ENCODE data around the gene GJB3. TPM values are rescaled to one million over a fixed set of nuclear protein-coding genes. Genes with fewer than 3 reads are reported as not detected.
"Not testable (repeated sequence)": the region's sequence is repeated elsewhere in the genome, so short reads cannot be mapped to it uniquely, and the experiment has no call there.

GJB3 gene
- not detected for polyA plus RNA-seq

DNA sequence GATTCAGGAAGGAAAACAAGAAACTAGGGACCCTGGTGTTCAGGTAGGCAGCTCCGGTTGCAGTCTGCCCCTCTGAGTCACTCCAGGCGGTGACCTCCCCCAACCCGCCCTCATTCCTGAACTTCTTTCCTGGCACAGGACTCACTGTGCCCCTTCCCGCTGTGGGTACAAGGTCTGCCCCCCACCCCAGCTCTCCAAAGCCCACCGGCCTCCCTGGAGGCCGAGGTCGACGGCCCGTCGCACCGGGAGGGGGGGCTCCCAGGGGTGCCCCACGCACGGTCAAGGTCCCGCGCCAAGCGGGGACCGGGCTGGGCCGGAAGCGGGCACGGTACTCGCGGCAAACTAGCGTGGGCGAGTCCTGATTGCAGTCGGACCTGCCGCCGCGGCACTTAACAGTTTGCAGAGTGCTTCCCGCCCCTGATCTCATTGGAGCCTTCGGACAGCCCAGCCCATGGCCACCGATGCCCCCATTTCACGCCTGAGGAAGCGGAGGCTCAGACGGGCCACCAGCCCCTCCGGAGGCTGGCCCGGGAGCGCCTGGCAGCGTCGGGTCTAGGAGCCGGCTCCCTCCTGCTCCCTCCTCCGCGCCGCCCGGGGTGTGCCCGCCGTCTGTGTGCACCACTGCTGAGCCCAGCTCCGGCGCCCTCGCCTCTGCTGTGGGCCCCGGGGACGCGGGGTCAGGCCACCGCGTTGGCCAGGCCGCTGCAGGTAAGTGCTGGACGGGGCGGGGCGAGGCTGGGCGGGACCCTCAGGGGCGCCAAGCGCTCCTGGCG is at the start of gene GJB3:
Gene GJB3 (plus strand): TSS at position 144 of the 773 bp plus-strand sequence. CDS start 3,549 bp downstream, outside the sequence.
- H3K9me3 Mint-ChIP-seq, result no peaks in the 10 kb centered on the region
- H3K4me1 Mint-ChIP-seq, result peaks cover 0 to 1% of the 10 kb centered on the region in 2 donors
- peak within 1 kb of the TSS in 1 of 5 donors; percentile 4 for H3K4me3 Mint-ChIP-seq
- H3K36me3 Mint-ChIP-seq, result no peaks in the 10 kb centered on the region
- no peak for DNase-seq
- no peak within 1 kb of the TSS for H3K27ac Mint-ChIP-seq
- peaks cover 4 to 25% (median 9%) of the 10 kb centered on the region in 3 donors for H3K27me3 Mint-ChIP-seq (ENCODE audit: low read depth in 3 of 3)

DNA sequence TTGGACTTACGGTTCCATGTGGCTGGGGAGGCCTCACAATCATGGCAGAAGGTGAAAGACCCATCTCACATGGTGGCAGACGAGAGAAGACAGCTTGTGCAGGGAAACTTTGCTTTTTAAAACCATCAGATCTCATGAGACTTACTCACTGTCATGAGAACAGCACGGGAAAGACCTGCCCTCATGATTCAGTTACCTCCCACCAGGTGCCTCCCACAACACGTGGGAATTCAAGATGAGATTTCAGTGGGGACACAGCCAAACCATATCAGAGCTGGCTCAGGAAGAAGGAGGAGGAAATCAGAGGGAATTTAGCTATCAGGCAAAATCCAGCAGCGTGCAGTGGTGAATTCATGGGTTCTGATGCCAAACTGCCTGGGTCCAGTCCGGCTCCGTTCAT is 48.2 kb upstream of the GJB3 start:
- H3K27ac Mint-ChIP-seq; H3K27me3 Mint-ChIP-seq (ENCODE audit: low read depth in 3 of 3); H3K9me3 Mint-ChIP-seq; H3K4me3 Mint-ChIP-seq; H3K36me3 Mint-ChIP-seq; H3K4me1 Mint-ChIP-seq; DNase-seq: not testable (repeated sequence)

- peaks cover 0 to 5% (median 0%) of the 10 kb centered on the region in 3 donors for H3K27me3 Mint-ChIP-seq (ENCODE audit: low read depth in 3 of 3)
- no peaks in the 10 kb centered on the region for H3K4me1 Mint-ChIP-seq
- no peak overlapping the region for H3K27ac Mint-ChIP-seq
- no peaks in the 10 kb centered on the region for H3K36me3 Mint-ChIP-seq
- no peak for DNase-seq
- H3K4me3 Mint-ChIP-seq, result no peak overlapping the region
- no peaks in the 10 kb centered on the region for H3K9me3 Mint-ChIP-seq
These were observed 44.3 kb upstream of the GJB3 start for GRCh38 chr1:34736692-34737091.

DNA sequence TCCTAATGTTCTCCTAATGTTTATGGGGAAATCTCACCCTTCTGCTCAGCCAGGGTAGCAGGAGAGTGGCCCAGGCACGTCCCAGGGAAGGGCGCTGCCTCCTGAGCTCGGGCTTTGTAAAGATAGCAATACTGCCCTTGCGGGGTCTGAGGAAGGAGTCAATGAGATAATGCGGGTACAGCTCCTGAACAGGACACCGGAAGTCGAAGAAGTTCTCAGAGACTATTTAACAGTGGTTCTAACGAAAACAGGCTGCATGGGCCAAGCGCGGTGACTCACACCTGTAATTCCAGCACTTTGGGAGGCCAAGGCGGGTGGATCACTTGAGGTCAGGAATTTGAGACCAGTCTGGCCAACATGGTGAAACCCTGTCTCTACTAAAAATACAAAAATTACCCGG is 43.8 kb upstream of the GJB3 start:
- H3K36me3 Mint-ChIP-seq; H3K27me3 Mint-ChIP-seq (ENCODE audit: low read depth in 3 of 3); H3K9me3 Mint-ChIP-seq; H3K4me1 Mint-ChIP-seq; DNase-seq; H3K4me3 Mint-ChIP-seq; H3K27ac Mint-ChIP-seq: not testable (repeated sequence)

DNA sequence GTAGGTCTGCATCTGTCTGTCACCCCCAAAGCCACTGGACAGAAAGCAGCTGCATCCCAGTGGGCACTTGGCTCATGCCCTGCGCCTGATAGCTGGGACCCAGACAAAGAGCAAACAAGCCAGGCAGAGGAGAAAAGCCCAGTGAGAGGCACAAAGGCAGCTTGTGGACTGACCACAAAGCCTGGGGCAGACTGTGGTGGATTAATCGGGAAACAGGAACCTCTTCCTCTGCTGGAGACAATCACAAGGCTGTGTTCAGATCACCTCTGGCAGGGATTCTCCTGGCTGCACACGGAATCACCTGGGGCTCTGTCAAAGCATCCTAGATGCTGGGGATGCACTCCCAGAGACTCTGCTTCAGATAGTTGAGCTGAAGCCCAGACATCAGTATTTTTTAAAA is 41.4 kb upstream of the GJB3 start:
- no peaks in the 10 kb centered on the region for H3K36me3 Mint-ChIP-seq

DNA sequence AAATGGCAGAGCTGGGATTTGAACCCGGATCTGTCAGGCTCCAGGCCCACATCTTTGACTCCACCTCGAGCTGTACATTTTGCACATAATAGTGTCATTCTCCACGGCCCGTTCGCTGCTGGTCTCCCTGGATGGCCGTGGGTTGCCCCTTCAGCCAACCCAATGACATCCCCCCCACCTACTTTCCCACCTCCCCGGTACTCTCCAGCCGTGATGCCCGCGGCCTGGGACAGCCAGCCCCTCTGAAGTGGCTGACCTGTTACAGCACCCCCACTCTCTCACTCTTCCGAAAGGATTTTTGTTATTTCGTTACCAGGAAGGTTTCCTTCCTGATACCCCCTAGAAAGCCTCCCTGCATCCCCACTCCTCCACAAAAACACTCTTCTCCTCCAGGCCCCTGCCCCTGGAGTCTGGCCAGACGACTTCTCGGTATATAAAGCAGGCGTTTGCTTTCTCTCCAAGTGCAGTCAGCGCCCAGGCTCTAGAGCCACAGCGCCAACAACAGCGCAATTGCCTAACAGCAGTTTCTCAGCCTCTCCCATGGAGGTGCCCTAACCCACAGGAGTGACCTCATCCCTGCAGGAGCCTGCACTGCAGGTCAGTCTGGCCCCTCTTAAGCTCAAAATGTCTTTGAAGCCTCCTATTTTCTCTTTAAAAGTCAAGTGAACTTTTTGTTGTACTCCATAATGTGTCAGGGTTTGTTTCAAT is 40.7 kb upstream of the GJB3 start:
- peaks cover 0 to 5% (median 3%) of the 10 kb centered on the region in 3 donors for H3K27me3 Mint-ChIP-seq (ENCODE audit: low read depth in 3 of 3)
- no peak overlapping the region for H3K27ac Mint-ChIP-seq
- DNase-seq, result no peak
- no peaks in the 10 kb centered on the region for H3K9me3 Mint-ChIP-seq
- peaks cover 0 to 2% of the 10 kb centered on the region in 2 donors for H3K4me1 Mint-ChIP-seq
- no peak overlapping the region for H3K4me3 Mint-ChIP-seq
- H3K36me3 Mint-ChIP-seq, result no peaks in the 10 kb centered on the region

More for the DNA sequence above, 41.4 kb upstream of the GJB3 start:
- Mint-ChIP-seq H3K4me3 (no peak overlapping the region), H3K27me3 (ENCODE audit: low read depth in 3 of 3) (peaks cover 0 to 5% (median 2%) of the 10 kb centered on the region in 3 donors), H3K27ac (no peak overlapping the region), H3K9me3 (no peaks in the 10 kb centered on the region), H3K4me1 (peaks cover 0 to 2% of the 10 kb centered on the region in 2 donors)
- no peak for DNase-seq

DNA sequence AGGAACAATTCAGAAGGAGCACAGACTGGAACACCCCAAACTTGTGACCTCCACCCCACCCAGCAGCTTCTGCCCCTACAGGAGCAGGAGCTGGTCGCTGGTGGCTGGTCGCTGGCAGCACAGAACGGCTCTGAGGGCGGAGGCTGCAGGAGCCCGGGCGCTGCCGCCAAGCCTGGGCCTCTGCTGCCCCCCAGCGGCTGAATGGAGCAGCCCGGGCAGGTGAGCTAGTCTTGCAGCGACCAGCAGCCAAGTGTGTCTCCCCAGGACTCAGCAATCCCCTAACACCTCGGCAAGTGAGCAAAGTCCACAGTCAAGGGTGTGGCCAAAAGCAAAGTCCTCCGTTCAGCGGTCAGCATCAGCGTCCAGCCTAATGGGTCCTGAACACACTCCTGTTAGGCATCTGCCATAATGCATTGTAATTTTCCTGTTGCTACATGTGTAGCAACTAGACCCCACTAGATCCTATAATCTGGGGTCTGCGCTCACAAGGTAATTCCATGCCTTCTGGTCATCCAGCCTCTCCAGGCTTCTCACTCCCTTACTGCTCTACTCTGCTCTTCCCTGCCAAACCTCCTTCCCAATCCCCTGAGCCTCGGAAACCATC is 38.2 kb upstream of the GJB3 start:
- no peaks in the 10 kb centered on the region for H3K9me3 Mint-ChIP-seq
- no peak overlapping the region for H3K27ac Mint-ChIP-seq
- peaks cover 0 to 3% (median 0%) of the 10 kb centered on the region in 3 donors for H3K27me3 Mint-ChIP-seq (ENCODE audit: low read depth in 3 of 3)
- peak; percentile 44 to 59 (median 54) for DNase-seq
- H3K4me3 Mint-ChIP-seq, result no peak overlapping the region
- H3K4me1 Mint-ChIP-seq, result peaks cover 0 to 2% of the 10 kb centered on the region in 2 donors
- no peaks in the 10 kb centered on the region for H3K36me3 Mint-ChIP-seq

- H3K9me3 Mint-ChIP-seq, result no peaks in the 10 kb centered on the region
- DNase-seq, result no peak
- H3K27me3 Mint-ChIP-seq (ENCODE audit: low read depth in 3 of 3), result peaks cover 0 to 5% (median 0%) of the 10 kb centered on the region in 3 donors
- no peak overlapping the region for H3K4me3 Mint-ChIP-seq
- H3K36me3 Mint-ChIP-seq, result no peaks in the 10 kb centered on the region
- peaks cover 0 to 2% of the 10 kb centered on the region in 2 donors for H3K4me1 Mint-ChIP-seq
- H3K27ac Mint-ChIP-seq, result no peak overlapping the region
These were observed 37.2 kb upstream of the GJB3 start for GRCh38 chr1:34743775-34744174.

- no peak overlapping the region for H3K4me3 Mint-ChIP-seq
- peaks cover 0 to 2% of the 10 kb centered on the region in 2 donors for H3K4me1 Mint-ChIP-seq
- peaks cover 0 to 5% (median 2%) of the 10 kb centered on the region in 3 donors for H3K27me3 Mint-ChIP-seq (ENCODE audit: low read depth in 3 of 3)
- no peak for DNase-seq
- H3K36me3 Mint-ChIP-seq, result no peaks in the 10 kb centered on the region
- H3K9me3 Mint-ChIP-seq, result no peaks in the 10 kb centered on the region
- no peak overlapping the region for H3K27ac Mint-ChIP-seq
These were observed 36.2 kb upstream of the GJB3 start for GRCh38 chr1:34744851-34745250.

GRCh38 chr1:34745666-34746065 is 35.3 kb upstream of the GJB3 start:
- H3K36me3 Mint-ChIP-seq, result no peaks in the 10 kb centered on the region
- peaks cover 0 to 5% (median 2%) of the 10 kb centered on the region in 3 donors for H3K27me3 Mint-ChIP-seq (ENCODE audit: low read depth in 3 of 3)
- no peak overlapping the region for H3K27ac Mint-ChIP-seq
- peaks cover 0 to 2% of the 10 kb centered on the region in 2 donors for H3K4me1 Mint-ChIP-seq
- H3K4me3 Mint-ChIP-seq, result no peak overlapping the region
- H3K9me3 Mint-ChIP-seq, result no peaks in the 10 kb centered on the region
- DNase-seq, result no peak

GRCh38 chr1:34746101-34746500 is 34.9 kb upstream of the GJB3 start:
- Mint-ChIP-seq H3K27ac (no peak overlapping the region), H3K4me1 (peaks cover 0 to 2% of the 10 kb centered on the region in 2 donors), H3K9me3 (no peaks in the 10 kb centered on the region), H3K36me3 (no peaks in the 10 kb centered on the region), H3K27me3 (ENCODE audit: low read depth in 3 of 3) (peaks cover 0 to 5% (median 2%) of the 10 kb centered on the region in 3 donors), H3K4me3 (no peak overlapping the region)
- DNase-seq, result no peak

DNA sequence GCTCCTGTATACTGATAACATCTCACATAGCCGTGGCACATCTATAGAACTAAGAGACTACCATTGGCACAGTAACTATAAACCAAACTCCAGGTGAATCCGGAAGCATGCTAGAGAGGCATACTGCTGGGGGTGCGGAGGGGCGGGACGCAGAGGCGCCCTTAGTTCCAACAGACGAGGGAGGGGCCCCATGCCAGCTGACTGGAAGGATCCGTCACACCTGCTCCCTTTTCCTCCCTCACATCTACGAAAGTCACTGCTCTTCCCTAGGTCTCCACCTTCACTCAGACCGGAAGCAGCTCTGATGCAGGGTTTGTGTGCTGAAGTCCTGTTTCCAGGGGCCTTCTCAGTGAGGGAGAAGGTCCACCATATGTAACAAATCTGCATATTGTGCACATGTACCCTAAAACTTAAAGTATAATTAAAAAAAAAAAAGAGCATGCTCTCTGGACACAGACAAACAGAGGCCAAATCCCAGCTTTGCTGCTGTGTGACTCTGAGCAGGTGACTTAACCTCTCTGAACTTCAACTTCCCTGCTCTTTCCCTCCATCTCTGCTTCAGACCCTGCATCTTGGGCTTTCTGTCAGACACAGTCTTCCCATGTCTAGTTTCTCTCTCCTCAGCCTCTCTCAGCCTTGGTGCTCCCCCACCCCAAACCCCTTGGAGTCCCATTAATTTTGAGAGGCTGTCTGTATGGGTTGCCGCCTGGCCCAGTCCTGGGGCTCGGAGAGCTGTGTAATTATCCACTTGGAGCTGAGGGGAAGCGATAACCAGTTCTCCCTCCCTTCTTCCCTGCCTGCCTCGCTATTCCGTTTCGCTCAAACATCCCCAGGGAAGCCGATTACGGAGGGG is 34.0 kb upstream of the GJB3 start:
- H3K27ac Mint-ChIP-seq, result no peak overlapping the region

GRCh38 chr1:34747638-34747941 is 33.4 kb upstream of the GJB3 start:
- no peak overlapping the region for H3K4me3 Mint-ChIP-seq
- H3K4me1 Mint-ChIP-seq, result peaks cover 0 to 2% of the 10 kb centered on the region in 2 donors
- DNase-seq, result no peak
- H3K27me3 Mint-ChIP-seq (ENCODE audit: low read depth in 3 of 3), result peaks cover 2 to 3% (median 3%) of the 10 kb centered on the region in 3 donors
- no peaks in the 10 kb centered on the region for H3K36me3 Mint-ChIP-seq
- H3K9me3 Mint-ChIP-seq, result no peaks in the 10 kb centered on the region
- no peak overlapping the region for H3K27ac Mint-ChIP-seq

More for the DNA sequence above, 34.0 kb upstream of the GJB3 start:
- Mint-ChIP-seq H3K36me3 (no peaks in the 10 kb centered on the region), H3K9me3 (no peaks in the 10 kb centered on the region), H3K4me3 (no peak overlapping the region), H3K4me1 (peaks cover 0 to 2% of the 10 kb centered on the region in 2 donors), H3K27me3 (ENCODE audit: low read depth in 3 of 3) (peaks cover 2 to 5% (median 2%) of the 10 kb centered on the region in 3 donors)
- no peak for DNase-seq

Data from immature natural killer cell (primary cell).